ENCODE results near the gene ZNF195.
"Not testable (repeated sequence)": the region's sequence is repeated elsewhere in the genome, so short reads cannot be mapped to it uniquely, and the experiment has no call there.

ZNF195 gene

GRCh38 chr11:3330064-3330463 lies 48.9 kb downstream of the ZNF195 start:
- not testable (repeated sequence) for DNase-seq (ENCODE audit: low read depth in 1 of 2, low spot score in 1 of 2); H3K4me3 ChIP-seq (replicated peaks; ENCODE audit: insufficient read depth, low read length); H3K27ac ChIP-seq (replicated peaks)

GRCh38 chr11:3328503-3328902 lies 50.4 kb downstream of the ZNF195 start:
- not testable (repeated sequence) for H3K4me3 ChIP-seq (replicated peaks; ENCODE audit: insufficient read depth, low read length); H3K27me3 ChIP-seq (ENCODE audit: insufficient read depth, poor library complexity, severe bottlenecking); H3K27ac ChIP-seq (replicated peaks); DNase-seq (ENCODE audit: low read depth in 1 of 2, low spot score in 1 of 2)

More at GRCh38 chr11:3330064-3330463, 48.9 kb downstream of the ZNF195 start:
- not testable (repeated sequence) for H3K27me3 ChIP-seq (ENCODE audit: insufficient read depth, poor library complexity, severe bottlenecking)

- H3K27ac ChIP-seq (replicated peaks); DNase-seq (ENCODE audit: low read depth in 1 of 2, low spot score in 1 of 2); H3K27me3 ChIP-seq (ENCODE audit: insufficient read depth, poor library complexity, severe bottlenecking); H3K4me3 ChIP-seq (replicated peaks; ENCODE audit: insufficient read depth, low read length): not testable (repeated sequence)
These were observed 52.5 kb downstream of the ZNF195 start for GRCh38 chr11:3326450-3326849.

GRCh38 chr11:3324724-3325123 lies 54.2 kb downstream of the ZNF195 start:
- not testable (repeated sequence) for H3K4me3 ChIP-seq (replicated peaks; ENCODE audit: insufficient read depth, low read length); H3K27me3 ChIP-seq (ENCODE audit: insufficient read depth, poor library complexity, severe bottlenecking); H3K27ac ChIP-seq (replicated peaks); DNase-seq (ENCODE audit: low read depth in 1 of 2, low spot score in 1 of 2)

Data from HL-60 (cell line).